ENCODE results near the gene XCL1. TPM values are rescaled to one million over a fixed set of nuclear protein-coding genes. Genes with fewer than 3 reads are reported as not detected.
"Not testable (repeated sequence)": the region's sequence is repeated elsewhere in the genome, so short reads cannot be mapped to it uniquely, and the experiment has no call there.

Gene XCL1
- total and polyA plus RNA-seq, 2 donors (not counting 3 experiments of a cell fraction or from before 2014, with no cell fraction given): not detected

- dilution Hi-C loops (cut with MboI; ENCODE audit: extremely low pct_ligation_motif_present, low sequenced_read_pairs); H3K36me3 ChIP-seq (ENCODE audit: control insufficient read depth in 2 of 2, extremely low read depth in 1 of 2, insufficient read depth in 2 of 2, low read length in 2 of 2); H3K9ac ChIP-seq (replicated peaks; ENCODE audit: extremely low read depth, insufficient read depth, low read length); H4K20me1 ChIP-seq (replicated peaks; ENCODE audit: control insufficient read depth, extremely low read depth, insufficient read depth, low read length); H3K9me1 ChIP-seq (replicated peaks; ENCODE audit: control insufficient read depth, extremely low read depth, insufficient read depth, low read length); H3K4me3 ChIP-seq (replicated peaks in 1 of 3; ENCODE audit: insufficient read depth in 1 of 3, low read depth in 1 of 3, low read length in 3 of 3); H3K79me2 ChIP-seq (ENCODE audit: control insufficient read depth, insufficient read depth, low read length); FAIRE-seq; H3K27me3 ChIP-seq (ENCODE audit: control insufficient read depth in 2 of 2, insufficient read depth in 2 of 2, low read length in 2 of 2); H3K4me1 ChIP-seq (ENCODE audit: control insufficient read depth, extremely low read depth, insufficient read depth, low read length); DNase-seq (ENCODE audit: low read depth, low spot score); H3K27ac ChIP-seq (ENCODE audit: insufficient read depth, low read depth, low read length); H2AFZ ChIP-seq (ENCODE audit: low read depth, low read length); BruUV-seq (replicated peaks); H3K9me3 ChIP-seq (replicated peaks; ENCODE audit: control insufficient read depth, insufficient read depth, low read length); POLR2A ChIA-PET; H3K4me2 ChIP-seq (ENCODE audit: insufficient read depth, low read length): not testable (repeated sequence)
- CTCF ChIA-PET: interaction anchor here (1.0 to 2.0 kb wide), 5 partner anchors 25 to 968 kb away, joined by 3 to 16 read pairs (median 4); no protein-coding TSS in a partner anchor
- intact Hi-C loops (cut with micrococcal nuclease): loop anchor here (5.0 kb wide), 1 partner anchor 46 kb away; no protein-coding TSS in a partner anchor
Observed at GRCh38 chr1:168578531-168579185, 2.3 kb downstream of the XCL1 start.

GRCh38 chr1:168580290-168580689 is 3.9 kb downstream of the XCL1 start:
- H3K79me2 ChIP-seq (ENCODE audit: control insufficient read depth, insufficient read depth, low read length); H3K36me3 ChIP-seq (ENCODE audit: control insufficient read depth in 2 of 2, extremely low read depth in 1 of 2, insufficient read depth in 2 of 2, low read length in 2 of 2); dilution Hi-C loops (cut with MboI; ENCODE audit: extremely low pct_ligation_motif_present, low sequenced_read_pairs); intact Hi-C loops (cut with micrococcal nuclease); H3K27me3 ChIP-seq (ENCODE audit: control insufficient read depth in 2 of 2, insufficient read depth in 2 of 2, low read length in 2 of 2); H4K20me1 ChIP-seq (replicated peaks; ENCODE audit: control insufficient read depth, extremely low read depth, insufficient read depth, low read length); BruUV-seq (replicated peaks); POLR2A ChIA-PET; H3K4me1 ChIP-seq (ENCODE audit: control insufficient read depth, extremely low read depth, insufficient read depth, low read length); H3K27ac ChIP-seq (ENCODE audit: insufficient read depth, low read depth, low read length); H2AFZ ChIP-seq (ENCODE audit: low read depth, low read length); H3K9me1 ChIP-seq (replicated peaks; ENCODE audit: control insufficient read depth, extremely low read depth, insufficient read depth, low read length); FAIRE-seq; H3K4me2 ChIP-seq (ENCODE audit: insufficient read depth, low read length); H3K9me3 ChIP-seq (replicated peaks; ENCODE audit: control insufficient read depth, insufficient read depth, low read length); DNase-seq (ENCODE audit: low read depth, low spot score); H3K9ac ChIP-seq (replicated peaks; ENCODE audit: extremely low read depth, insufficient read depth, low read length); H3K4me3 ChIP-seq (replicated peaks in 1 of 3; ENCODE audit: insufficient read depth in 1 of 3, low read depth in 1 of 3, low read length in 3 of 3): not testable (repeated sequence)
- CTCF ChIA-PET: interaction anchor here (1.1 kb wide), 1 partner anchor 12 kb away, joined by 3 read pairs; no protein-coding TSS in a partner anchor

- H3K9me3 ChIP-seq (replicated peaks; ENCODE audit: control insufficient read depth, insufficient read depth, low read length); H3K4me3 ChIP-seq (replicated peaks in 1 of 3; ENCODE audit: insufficient read depth in 1 of 3, low read depth in 1 of 3, low read length in 3 of 3); H3K36me3 ChIP-seq (ENCODE audit: control insufficient read depth in 2 of 2, extremely low read depth in 1 of 2, insufficient read depth in 2 of 2, low read length in 2 of 2); DNase-seq (ENCODE audit: low read depth, low spot score); H3K4me2 ChIP-seq (ENCODE audit: insufficient read depth, low read length); H3K27me3 ChIP-seq (ENCODE audit: control insufficient read depth in 2 of 2, insufficient read depth in 2 of 2, low read length in 2 of 2); H3K9me1 ChIP-seq (replicated peaks; ENCODE audit: control insufficient read depth, extremely low read depth, insufficient read depth, low read length); H3K79me2 ChIP-seq (ENCODE audit: control insufficient read depth, insufficient read depth, low read length); BruUV-seq (replicated peaks); H3K27ac ChIP-seq (ENCODE audit: insufficient read depth, low read depth, low read length); H3K4me1 ChIP-seq (ENCODE audit: control insufficient read depth, extremely low read depth, insufficient read depth, low read length); H2AFZ ChIP-seq (ENCODE audit: low read depth, low read length); FAIRE-seq; H4K20me1 ChIP-seq (replicated peaks; ENCODE audit: control insufficient read depth, extremely low read depth, insufficient read depth, low read length); H3K9ac ChIP-seq (replicated peaks; ENCODE audit: extremely low read depth, insufficient read depth, low read length); intact Hi-C loops (cut with micrococcal nuclease); POLR2A ChIA-PET; dilution Hi-C loops (cut with MboI; ENCODE audit: extremely low pct_ligation_motif_present, low sequenced_read_pairs): not testable (repeated sequence)
- CTCF ChIA-PET: interaction anchor here (1.1 kb wide), 1 partner anchor 12 kb away, joined by 3 read pairs; no protein-coding TSS in a partner anchor
Observed at GRCh38 chr1:168580991-168581390, 4.6 kb downstream of the XCL1 start.

Data from endothelial cell of umbilical vein (primary cell).